NCI-H2196 treated with DMSO at 0.1 percent for 48 hours (cell line): ENCODE measurements around the gene MARVELD2.
"Not testable (repeated sequence)": the region's sequence is repeated elsewhere in the genome, so short reads cannot be mapped to it uniquely, and the experiment has no call there.

Source experiments
- DNase-seq: peaks from one replicate; lab custom pipeline; 2025; ENCODE audit not compliant: unreplicated experiment; lab: John Stamatoyannopoulos, UW

The MARVELD2 gene

DNA sequence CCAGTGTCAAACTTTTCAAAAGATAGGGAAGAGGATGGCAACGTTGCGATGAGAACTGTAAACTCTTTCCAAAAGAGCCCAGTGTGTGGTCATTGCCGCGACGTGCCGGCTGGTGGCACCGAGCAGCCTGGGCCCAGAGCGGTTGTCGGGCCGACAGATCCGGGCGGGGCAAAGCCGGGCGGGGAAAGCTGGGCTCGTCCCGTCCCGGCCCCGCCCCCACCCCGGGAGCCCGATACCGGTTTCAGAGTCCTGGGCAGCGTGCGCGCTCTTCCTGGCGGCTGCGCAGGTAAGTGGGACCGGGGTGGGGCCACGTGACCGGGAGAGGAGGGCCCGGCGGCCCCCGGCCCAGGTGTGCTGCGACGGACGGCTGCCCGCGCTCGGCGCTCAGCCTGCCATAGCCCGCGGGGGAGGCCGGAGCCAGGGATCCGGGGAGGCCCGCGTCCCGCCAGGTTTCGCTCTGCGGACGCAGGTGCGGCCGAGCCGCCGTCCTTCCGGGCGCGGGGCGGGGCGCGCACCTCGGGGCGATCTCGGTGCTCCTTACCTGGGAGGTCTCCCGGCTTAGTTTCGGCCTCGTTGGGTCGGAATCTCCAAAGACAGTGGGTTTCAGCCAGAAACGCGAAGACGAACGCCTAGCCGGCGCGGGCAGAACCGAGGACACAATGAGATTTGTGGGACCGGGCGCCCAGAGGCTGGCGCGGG lies at the start of gene MARVELD2:
TSS of gene MARVELD2 (plus strand) at position 232 of the 699 bp plus-strand sequence. CDS start 4,270 bp downstream, outside the sequence.
- peak; percentile 55 for DNase-seq

- no peak for DNase-seq
Observed at GRCh38 chr5:69367697-69368279, 47.1 kb upstream of the MARVELD2 start.

DNA sequence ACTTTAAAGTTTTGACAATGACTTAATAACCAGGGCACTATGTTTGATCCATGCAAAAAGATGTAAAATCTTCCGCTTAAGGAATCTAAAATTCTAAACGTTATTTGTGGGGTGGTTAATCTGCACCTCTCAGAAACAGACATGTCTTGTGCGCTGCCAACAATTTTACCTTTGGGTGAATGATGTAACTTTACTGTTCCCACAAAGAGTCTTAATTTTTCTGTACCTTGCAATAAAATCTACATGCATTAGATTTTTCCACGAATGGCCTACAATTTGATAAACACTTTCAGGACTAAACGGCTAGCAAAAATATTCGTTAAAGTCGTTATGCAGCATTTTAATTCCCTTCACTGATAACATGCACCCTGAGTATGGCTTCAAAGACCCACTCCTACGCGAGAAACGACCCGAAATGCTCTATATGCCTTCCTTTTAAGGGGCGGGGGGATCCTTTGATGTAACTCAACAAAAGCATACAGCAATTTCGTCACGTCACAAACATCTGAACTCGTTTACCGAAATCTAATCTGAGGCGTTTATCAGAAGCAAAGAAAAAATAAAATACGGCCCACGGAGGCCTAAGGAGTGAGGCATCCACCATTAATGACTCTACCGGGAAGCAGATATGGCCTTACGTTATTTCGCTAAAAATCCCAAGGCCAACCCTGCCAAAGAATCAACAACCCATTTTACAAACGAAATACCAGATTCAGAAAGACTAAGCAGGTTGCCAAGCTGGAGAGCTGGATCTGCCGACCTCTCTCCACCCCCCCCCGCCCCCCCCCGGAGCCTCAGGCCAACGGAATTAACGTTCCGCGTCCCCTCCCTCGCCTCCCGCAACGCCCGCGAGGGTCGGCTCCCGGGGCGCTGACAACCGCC lies 46.2 kb upstream of the MARVELD2 start:
- DNase-seq, result no peak

GRCh38 chr5:69369340-69370121 lies 45.4 kb upstream of the MARVELD2 start, which contains the start of the genes AK6, RAD17 and TAF9:
TSS of gene AK6 (minus strand) at chr5:69369520. CDS start at chr5:69369490, 30 bp downstream.
TSS of gene RAD17 (plus strand) at chr5:69369818. CDS start at chr5:69372209, 2,391 bp downstream.
TSS of gene TAF9 (minus strand) at chr5:69369520. CDS start at chr5:69365737, 3,783 bp downstream.
- DNase-seq, result peak; percentile 43

DNA sequence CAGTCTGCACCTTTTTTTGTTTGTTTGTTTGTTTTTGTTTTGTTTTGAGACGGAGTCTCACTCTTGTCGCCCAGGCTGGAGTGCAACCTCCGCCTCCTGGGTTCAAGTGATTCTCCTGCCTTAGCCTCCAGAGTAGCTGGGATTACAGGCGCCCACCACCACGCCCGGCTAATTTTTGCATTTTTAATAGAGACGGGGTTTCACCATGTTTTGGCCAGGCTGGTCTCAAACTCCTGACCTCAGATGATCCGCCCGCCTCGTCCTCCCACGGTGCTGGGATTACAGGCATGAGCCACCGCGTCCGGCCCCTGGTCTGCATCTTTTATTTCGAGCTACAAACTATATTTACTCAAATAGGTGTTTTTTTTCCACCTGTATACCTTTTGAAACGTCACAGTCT lies 44.6 kb upstream of the MARVELD2 start:
- DNase-seq, result not testable (repeated sequence)

DNA sequence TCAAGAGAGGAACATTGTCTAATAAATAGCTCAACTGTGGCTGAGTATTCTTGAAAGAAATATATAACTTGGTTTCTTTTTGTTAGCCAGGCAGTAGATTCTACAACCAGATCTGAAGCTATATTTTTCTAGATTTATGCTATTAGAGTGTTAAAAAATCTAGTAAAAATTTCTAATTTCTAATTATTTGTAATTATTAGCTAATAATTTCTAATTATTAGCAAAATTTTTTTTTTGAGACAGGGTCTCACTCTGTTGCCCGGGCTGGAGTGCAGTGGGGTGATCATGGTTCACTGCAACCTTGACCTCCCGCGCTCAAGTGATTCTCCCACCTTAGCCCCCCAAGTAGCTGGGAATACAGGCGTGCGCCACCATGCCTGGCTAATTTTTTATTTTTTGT lies 42.5 kb upstream of the MARVELD2 start:
- DNase-seq, result no peak

DNA sequence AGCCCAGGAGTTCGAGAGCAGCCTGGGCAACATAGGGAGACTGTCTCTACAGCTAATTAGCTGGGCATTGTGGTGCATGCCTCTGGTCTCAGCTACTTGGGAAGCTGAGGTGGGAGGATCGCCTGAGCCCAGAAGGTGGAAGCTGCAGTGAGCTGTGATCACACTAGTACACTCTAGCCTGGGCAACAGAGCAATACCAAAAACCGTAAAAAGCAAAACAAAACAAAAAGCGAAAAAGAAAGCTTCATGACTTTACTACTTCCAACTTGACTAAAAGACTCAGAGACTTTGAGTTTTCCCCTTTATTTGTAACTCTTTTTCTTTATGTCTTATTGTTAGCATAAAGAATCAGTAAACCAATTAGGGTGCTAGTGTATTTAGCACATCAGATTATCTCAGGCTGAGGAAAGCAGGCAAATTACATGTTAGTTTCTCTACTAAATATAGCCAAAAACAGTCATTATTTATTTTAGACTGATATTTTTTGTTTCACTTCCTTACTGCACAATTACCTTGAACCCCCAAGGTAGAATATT lies 39.9 kb upstream of the MARVELD2 start:
- DNase-seq, result no peak

DNA sequence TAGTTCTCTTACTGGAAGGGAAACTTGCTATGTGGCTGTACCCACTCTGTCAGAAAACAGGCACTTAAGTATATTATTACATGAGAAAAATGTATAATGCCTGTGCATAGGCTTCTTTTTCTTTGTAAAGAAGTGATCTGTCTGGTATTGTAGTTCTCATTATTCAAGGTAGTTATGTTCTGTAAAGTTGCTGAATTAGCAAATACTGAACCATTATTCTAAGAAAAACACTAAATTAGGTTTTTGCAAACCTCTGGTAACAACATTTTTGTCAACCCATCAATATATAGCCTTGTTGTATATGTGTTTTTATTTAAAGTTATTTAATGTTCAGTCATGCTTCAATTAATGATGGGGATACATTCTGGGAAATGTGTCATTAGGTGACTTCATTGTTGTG lies 36.5 kb upstream of the MARVELD2 start:
- no peak for DNase-seq

DNA sequence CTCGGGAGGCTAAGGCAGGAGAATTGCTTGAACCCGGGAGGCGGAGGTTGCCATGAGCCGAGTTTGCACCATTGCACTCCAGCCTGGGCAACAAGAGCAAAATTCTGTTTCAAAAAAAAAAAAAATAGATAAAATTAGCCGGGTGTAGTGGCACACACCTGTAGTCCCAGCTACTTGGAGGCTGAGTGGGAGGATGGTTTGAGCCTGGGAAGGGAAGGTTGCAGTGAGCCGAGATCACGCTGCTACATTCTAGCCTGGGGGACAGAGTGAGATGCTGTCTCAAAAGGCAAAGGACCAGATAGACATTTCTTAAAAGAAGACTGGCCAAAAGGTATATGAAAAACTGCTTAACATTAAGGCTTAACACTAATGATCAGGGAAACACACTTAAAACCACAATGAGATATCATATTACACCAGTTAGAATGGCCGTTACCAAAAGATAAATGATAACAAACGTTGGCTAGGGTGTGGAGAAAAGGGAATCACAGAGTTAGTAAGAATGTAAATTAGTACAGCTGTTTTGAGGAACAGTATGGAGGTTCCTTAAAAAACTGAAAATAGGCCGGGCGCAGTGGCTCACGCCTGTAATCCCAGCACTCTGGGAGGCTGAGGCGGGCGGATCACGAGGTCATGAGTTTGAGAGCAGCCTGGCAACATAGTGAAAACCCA lies 10.1 kb upstream of the MARVELD2 start:
- DNase-seq, result no peak

- no peak for DNase-seq
Observed at GRCh38 chr5:69415584-69415958, 655 bp downstream of the MARVELD2 start.

- no peak for DNase-seq
Observed at GRCh38 chr5:69416180-69416579, 1.3 kb downstream of the MARVELD2 start.

- DNase-seq, result no peak
Observed at GRCh38 chr5:69416699-69417098, 1.8 kb downstream of the MARVELD2 start.

- DNase-seq, result no peak
Observed at GRCh38 chr5:69418554-69418953, 3.6 kb downstream of the MARVELD2 start.

DNA sequence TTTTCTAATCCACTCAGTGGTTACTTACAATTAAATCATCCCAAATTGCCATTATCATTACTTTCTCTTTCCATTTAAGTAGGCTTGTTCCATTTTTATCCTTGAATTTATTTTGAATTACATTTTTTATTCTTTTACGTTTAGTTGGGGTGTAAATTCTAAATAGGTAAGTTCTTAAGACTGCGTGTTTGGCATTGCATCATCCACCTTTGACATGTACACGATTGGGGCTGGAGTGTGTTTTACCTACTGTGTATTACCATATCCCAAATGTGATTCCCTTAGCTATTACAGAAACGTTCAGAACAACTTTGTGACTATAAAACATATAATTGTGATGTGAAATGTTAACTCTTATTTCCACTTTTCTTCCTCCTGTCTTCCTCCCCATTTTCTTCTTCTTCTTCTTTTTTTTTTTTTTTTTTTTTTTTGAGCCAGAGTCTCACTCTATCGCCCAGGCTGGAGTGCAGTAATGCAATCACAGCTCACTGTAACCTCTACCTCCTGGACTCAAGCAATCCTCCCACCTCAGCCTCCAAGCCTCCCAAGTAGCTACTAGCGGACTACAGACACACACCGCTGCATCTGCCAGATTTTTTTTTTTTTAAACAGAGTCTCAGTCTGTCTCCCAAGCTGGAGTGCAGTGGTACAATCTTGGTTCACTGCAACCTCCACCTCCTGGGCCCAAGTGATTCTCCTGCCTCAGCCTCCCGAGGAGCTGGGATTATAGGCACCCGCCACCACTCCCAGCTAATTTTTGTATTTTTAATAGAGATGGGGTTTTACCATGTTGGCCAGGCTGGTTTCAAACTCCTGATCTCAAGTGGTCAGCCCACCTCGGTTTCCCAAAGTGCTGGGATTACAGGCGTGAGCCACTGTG lies 16.7 kb downstream of the MARVELD2 start:
- no peak for DNase-seq

GRCh38 chr5:69432412-69433206 lies 17.7 kb downstream of the MARVELD2 start:
- no peak for DNase-seq

- DNase-seq, result not testable (repeated sequence)
Observed at GRCh38 chr5:69435276-69435884, 20.5 kb downstream of the MARVELD2 start.

GRCh38 chr5:69444127-69444754 lies 29.3 kb downstream of the MARVELD2 start:
- no peak for DNase-seq
